K562 (cell line): ENCODE data around the gene TCF4. TPM values are rescaled to one million over a fixed set of nuclear protein-coding genes. Genes with fewer than 3 reads are reported as not detected.

Source experiments
- ATAC-seq: fragments of 200-7000 bp; cut with Tn5 transposase; 3 replicates; pipeline ENCODE4 v1.9.1; 2020; ENCODE audit warnings: moderate library complexity
- BruUV-seq: library from RNA; stranded (reverse); fragments of 400-500 nt; replicated peaks from 2 replicates; lab custom pipeline; 2021; lab: Mats Ljungman, UMichigan
- CTCF ChIA-PET: fragments of 300-600 bp; formaldehyde crosslinking; extraction: SDS; loops from one replicate; lab custom pipeline; 2021; ENCODE audit warnings: low intra/inter-chr PET ratio; lab: Yijun Ruan, JAX
- POLR2A ChIA-PET: fragments of 300-600, 350-650 bp; sonication (Branson Sonifier 250); formaldehyde crosslinking; extraction: SDS; loops from one replicate; lab custom pipeline; 2021; ENCODE audit warnings: antibody characterized with exemption, inconsistent platforms; lab: Yijun Ruan, JAX
- DNase-seq, 4 experiments: peaks; one replicate each; pipeline versions ENCODE4 v3.0.0 to v3.0.0-alpha.2; 2011 to 2018; ENCODE audit warnings: low spot score in 3 of 4, mixed read lengths in 3 of 4; ENCODE audit errors: extremely low read depth in 1 of 4
- FAIRE-seq: peaks from 2 replicates; lab custom pipeline; 2011; peaks lifted over from hg19 to GRCh38; lab: Jason Lieb, UNC
- H2AFZ ChIP-seq: 2 replicates; pipeline ENCODE4 v1.6.0; 2011; ENCODE audit warnings: low read depth, low read length, control low read depth, inconsistent platforms
- H3K27ac ChIP-seq: fragments of 200-600 bp; 3 replicates; pipeline ENCODE4 v1.8.0; 2011; ENCODE audit warnings: low read depth, mild to moderate bottlenecking, control low read depth, inconsistent platforms, low read length, moderate library complexity, mixed read lengths; ENCODE audit errors: extremely low read depth
- H3K27me3 ChIP-seq, 2 experiments: fragments of 300-600 bp in 1 of 2; 2 replicates in 1 of 2; 3 replicates in 1 of 2; pipeline versions ENCODE4 v1.6.0 to v1.8.0; 2011; ENCODE audit warnings: inconsistent platforms in 2 of 2, low read length in 2 of 2, mild to moderate bottlenecking in 1 of 2, mixed read lengths in 1 of 2, moderate library complexity in 1 of 2; ENCODE audit not compliant: control insufficient read depth in 2 of 2, insufficient read depth in 2 of 2
- H3K36me3 ChIP-seq: fragments of 300-600 bp; 3 replicates; pipeline ENCODE4 v1.8.0; 2011; ENCODE audit warnings: mild to moderate bottlenecking, low read length, inconsistent platforms; ENCODE audit not compliant: control insufficient read depth, insufficient read depth
- H3K4me1 ChIP-seq, 2 experiments: fragments of 200-600 bp in 1 of 2; replicated peaks in 1 of 2; 2 replicates in 1 of 2; 3 replicates in 1 of 2; pipeline versions ENCODE4 v1.5.1 to v1.8.0; 2011; ENCODE audit warnings: inconsistent platforms in 2 of 2, low read length in 2 of 2, mild to moderate bottlenecking in 1 of 2, mixed read lengths in 1 of 2, moderate library complexity in 1 of 2; ENCODE audit not compliant: control insufficient read depth in 2 of 2, insufficient read depth in 2 of 2
- H3K4me2 ChIP-seq: 2 replicates; pipeline ENCODE4 v1.6.1; 2011; ENCODE audit warnings: low read length, control low read depth, inconsistent platforms, mixed read lengths; ENCODE audit not compliant: insufficient read depth
- H3K4me3 ChIP-seq: fragments of 200-600 bp; sonication (generic), shearing (Covaris generic); 2 replicates; pipeline ENCODE4 v1.5.1; 2016; ENCODE audit warnings: control low read depth, inconsistent platforms
- H3K79me2 ChIP-seq: fragments of 200-600 bp; 3 replicates; pipeline ENCODE4 v1.8.0; 2011; ENCODE audit warnings: low read length, inconsistent platforms; ENCODE audit not compliant: control insufficient read depth, insufficient read depth
- H3K9ac ChIP-seq, 2 experiments: 2 replicates each; pipeline versions ENCODE4 v1.6.0 to v1.6.1; 2011; ENCODE audit warnings: low read depth in 2 of 2, low read length in 2 of 2, control low read depth in 1 of 2, inconsistent platforms in 1 of 2, mild to moderate bottlenecking in 1 of 2, mixed read lengths in 1 of 2; ENCODE audit not compliant: insufficient read depth in 1 of 2
- H3K9me1 ChIP-seq: one replicate; pipeline ENCODE4 v1.6.0; 2011; ENCODE audit warnings: inconsistent platforms, mild to moderate bottlenecking, low read length, moderate library complexity; ENCODE audit not compliant: control insufficient read depth, insufficient read depth
- H3K9me3 ChIP-seq: replicated peaks from 2 replicates; pipeline ENCODE4 v1.5.1; 2011; ENCODE audit warnings: low read depth, low read length, inconsistent platforms; ENCODE audit not compliant: control insufficient read depth, insufficient read depth
- H4K20me1 ChIP-seq: replicated peaks from 2 replicates; pipeline ENCODE4 v1.6.1; 2011; ENCODE audit warnings: low read length, inconsistent platforms, mixed read lengths; ENCODE audit not compliant: control insufficient read depth, insufficient read depth
- CHD2 ChIP-seq: IDR thresholded peaks from 2 replicates; pipeline ENCODE4 v1.6.1; 2011; ENCODE audit warnings: low read depth, low read length
- CHD7 ChIP-seq: fragments of 200-600 bp; sonication (generic); IDR thresholded peaks from one replicate; pipeline ENCODE4 v1.6.1; 2012; ENCODE audit warnings: mild to moderate bottlenecking, low read depth, low read length, inconsistent platforms
- CREB3L1 ChIP-seq: fragments of 450-650 bp; IDR thresholded peaks from 2 replicates; pipeline ENCODE4 v1.6.1; 2014; ENCODE audit warnings: low read depth, mild to moderate bottlenecking, moderate library complexity, borderline replicate concordance
- HBP1 ChIP-seq: fragments of 450-650 bp; formaldehyde crosslinking; IDR thresholded peaks from 2 replicates; pipeline ENCODE4 v1.4.0; 2022; ENCODE audit warnings: missing genetic modification characterization
- NFIX ChIP-seq: fragments of 250-450 bp; sonication (Bioruptor Pico); IDR thresholded peaks from 2 replicates; pipeline ENCODE4 v1.4.0; 2020; ENCODE audit warnings: low read depth, mild to moderate bottlenecking, moderate library complexity
- NONO ChIP-seq, 2 experiments: fragments of 200-400 bp in 1 of 2; fragments of 450-650 bp in 1 of 2; formaldehyde crosslinking in 1 of 2; IDR thresholded peaks; 2 replicates each; pipeline ENCODE4 v1.6.1; 2017; ENCODE audit warnings: low read depth in 2 of 2, mild to moderate bottlenecking in 2 of 2, moderate library complexity in 2 of 2, low read length in 1 of 2
- PHTF2 ChIP-seq: fragments of 250-450 bp; sonication (Bioruptor Pico); IDR thresholded peaks from 2 replicates; pipeline ENCODE4 v1.5.0; 2021; ENCODE audit warnings: mild to moderate bottlenecking
- SIN3A ChIP-seq, 2 experiments: fragments of 150-350 bp in 1 of 2; IDR thresholded peaks; 2 replicates each; pipeline ENCODE4 v1.6.1; 2011 to 2016; ENCODE audit warnings: borderline replicate concordance in 2 of 2, low read depth in 2 of 2, low read length in 2 of 2, mild to moderate bottlenecking in 2 of 2, moderate library complexity in 2 of 2; ENCODE audit not compliant: control insufficient read depth in 1 of 2
- in situ Hi-C: fragments of 300-500 bp; cut with MboI; formaldehyde crosslinking; loops from 4 replicates; pipeline ENCODE4 v1.15.0; 2018; ENCODE audit warnings: inconsistent platforms, mixed read lengths
- intact Hi-C: fragments of 100-400 bp; cut with micrococcal nuclease; formaldehyde crosslinking; loops from 2 replicates; pipeline ENCODE4 v1.14.2; 2022
- polyA plus RNA-seq, 8 experiments: library from polyadenylated mRNA; depleted of rRNA in 4 of 8; stranded (reverse) in 5 of 8; unstranded in 3 of 8; fragments of >200 nt; fragmentation: Nextera tagmentation in 2 of 8; fragmentation: Illumina TruSeq in 1 of 8; extraction: Ambion mirVana in 2 of 8; extraction: Trizol in 1 of 8; gene quantifications; 2 replicates each; pipeline versions ENCODE4 v1.2.1 to v1.2.3, GENCODE V29; 2011 to 2014; ENCODE audit warnings: inconsistent platforms in 1 of 8, missing spikeins in 1 of 8
- total RNA-seq, 7 experiments: library from RNA; depleted of rRNA in 6 of 7; stranded (reverse); fragments of >200 nt in 6 of 7; fragmentation: Illumina TruSeq in 2 of 7; extraction: Trizol in 2 of 7; gene quantifications; 2 replicates each; pipeline versions ENCODE4 v1.2.1 to v1.2.3, GENCODE V29; 2011 to 2021; ENCODE audit warnings: low replicate concordance in 1 of 7

TCF4 gene
- total and polyA plus RNA-seq, 9 of the 15 experiments (the other 6 are each of a cell fraction or from before 2014, with no cell fraction given), result 4.8 to 24.7 (median 15.2) TPM

GRCh38 chr18:55440988-55441387 is 147.0 kb downstream of the TCF4 start:
- ChIA-PET POLR2A (no interaction called here), CTCF (no interaction called here)
- Histone ChIP-seq H3K36me3 (no peaks in the 10 kb centered on the region), H3K79me2 (no peaks in the 10 kb centered on the region; the same call in 2 of the 3 replicates), H3K4me1 (no peaks in the 10 kb centered on the region; a peak in 2 of 5 replicates), H3K4me2 (no peak overlapping the region), H3K9me3 (no peaks in the 10 kb centered on the region), H3K9me1 (no peaks in the 10 kb centered on the region), H3K9ac (no peak overlapping the region), H3K4me3 (no peak overlapping the region), H4K20me1 (0 out of 2 replicates have a peak, but pooled peaks cover 2% of the 10 kb centered on the region), H3K27me3 (no peaks in the 10 kb centered on the region), H2AFZ (no peak overlapping the region), H3K27ac (no peak overlapping the region)
- FAIRE-seq (no peak), ATAC-seq (no peak), DNase-seq (no peak)
- no TSS peak for BruUV-seq
- in situ Hi-C loops, result no loop called here
- intact Hi-C loops, result loop anchor here (2.0 kb wide), 1 partner anchor 28 kb away; no protein-coding TSS in a partner anchor
- no peak for TF ChIP-seq CHD2
- TF ChIP-seq SIN3A (IDR thresholded peaks at IDR 0.05; ENCODE audit: borderline replicate concordance in 2 of 2, control insufficient read depth in 1 of 2, low read depth in 2 of 2, low read length in 2 of 2), result no peak
- TF ChIP-seq PHTF2 (CRISPR knock-in tag), result no peak
- no peak for TF ChIP-seq NFIX (CRISPR knock-in tag)
- TF ChIP-seq NONO (IDR thresholded peaks at IDR 0.05; ENCODE audit: low read depth in 2 of 2, low read length in 1 of 2), result no peak
- no peak for TF ChIP-seq HBP1 (CRISPR knock-in tag)
- TF ChIP-seq CHD7, result no peak
- TF ChIP-seq CREB3L1, result no peak
